ENCODE results near the gene EFCAB12. TPM values are rescaled to one million over a fixed set of nuclear protein-coding genes. Genes with fewer than 3 reads are reported as not detected.

EFCAB12 gene
- 1 to 10 TPM; 1.0 to 1.4 TPM for total RNA-seq

DNA sequence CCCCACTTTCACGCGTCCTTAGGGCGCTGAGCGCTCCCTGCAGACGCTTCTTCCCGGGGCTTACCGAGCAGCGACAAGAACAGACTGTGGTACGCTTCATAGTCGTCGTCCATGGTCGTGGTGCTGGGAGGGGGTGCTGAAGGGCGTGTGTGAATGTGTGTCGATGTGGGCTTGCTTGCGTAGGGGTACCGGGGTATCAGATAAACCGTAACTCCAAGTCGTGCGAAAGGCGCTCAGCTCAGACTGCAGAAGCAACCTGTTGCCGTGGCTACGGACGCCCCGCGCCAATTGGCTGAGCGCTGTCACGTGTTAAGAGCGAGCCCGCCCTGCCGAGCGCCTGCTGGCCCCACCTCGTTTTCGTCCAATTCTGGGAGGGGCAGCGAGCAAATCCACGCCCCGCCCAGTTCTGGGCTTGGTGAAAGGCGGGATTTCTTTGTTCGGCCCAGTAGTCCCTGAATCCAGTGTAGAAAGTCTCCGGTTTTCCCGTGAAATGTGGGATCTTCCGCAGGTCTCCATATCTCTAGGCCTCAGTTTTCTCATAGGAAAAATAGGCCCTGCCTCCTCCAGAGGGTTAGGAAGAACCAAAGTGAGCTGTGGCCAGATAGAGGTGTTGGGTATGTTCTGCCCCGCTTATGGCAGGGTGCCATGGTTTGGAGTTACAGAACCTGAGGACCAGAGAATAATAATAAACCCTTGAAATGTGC lies at the start of gene EFCAB12:
EFCAB12 (minus strand) TSS at position 261 of the 704 bp plus-strand sequence; CDS start at position 113, 148 bp downstream.
- Mint-ChIP-seq H3K4me3 (peak within 1 kb of the TSS; percentile 66 to 87), H3K36me3 (ENCODE audit: insufficient read depth in 2 of 2) (peaks cover 7 to 12% of the 10 kb centered on the region in 2 donors), H3K4me1 (ENCODE audit: low read depth) (peaks cover 54% of the 10 kb centered on the region), H3K27me3 (ENCODE audit: low read depth) (peaks cover 9% of the 10 kb centered on the region), H3K27ac (peak within 1 kb of the TSS; percentile 8), H3K9me3 (peaks cover 0 to 4% of the 10 kb centered on the region in 2 donors)
- ATAC-seq (replicated peaks in 1 of 2) (peak; percentile 93 to 94), DNase-seq (peak; percentile 91 to 93)

DNA sequence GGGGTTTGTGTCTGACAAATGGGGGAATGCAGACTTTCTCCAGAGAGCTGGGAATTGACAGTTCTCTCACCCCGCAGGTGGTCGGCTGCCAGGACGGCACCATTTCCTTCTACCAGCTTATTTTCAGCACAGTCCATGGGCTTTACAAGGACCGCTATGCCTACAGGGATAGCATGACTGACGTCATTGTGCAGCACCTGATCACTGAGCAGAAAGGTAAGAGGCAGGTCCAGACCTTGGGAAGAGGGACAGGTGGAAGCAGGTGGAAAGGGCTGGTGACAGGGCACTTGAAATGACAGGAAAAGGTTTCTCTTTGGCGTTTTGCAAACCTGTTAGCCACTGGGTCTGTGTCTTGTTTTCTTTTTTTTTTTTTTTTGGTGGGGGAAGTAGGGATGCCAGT lies 48.1 kb upstream of the EFCAB12 start:
- peaks cover 0 to 1% of the 10 kb centered on the region in 2 donors for H3K36me3 Mint-ChIP-seq (ENCODE audit: insufficient read depth in 2 of 2)
- no peaks in the 10 kb centered on the region for H3K27me3 Mint-ChIP-seq (ENCODE audit: low read depth)
- no peak overlapping the region for H3K4me3 Mint-ChIP-seq
- H3K27ac Mint-ChIP-seq: no peak overlapping the region
- no peaks in the 10 kb centered on the region for H3K9me3 Mint-ChIP-seq
- DNase-seq (no peak), ATAC-seq (replicated peaks in 1 of 2) (no peak)
- peaks cover 2% of the 10 kb centered on the region for H3K4me1 Mint-ChIP-seq (ENCODE audit: low read depth)

- Mint-ChIP-seq H3K9me3 (no peaks in the 10 kb centered on the region), H3K4me1 (ENCODE audit: low read depth) (no peaks in the 10 kb centered on the region), H3K27ac (no peak overlapping the region), H3K4me3 (no peak overlapping the region), H3K27me3 (ENCODE audit: low read depth) (no peaks in the 10 kb centered on the region), H3K36me3 (ENCODE audit: insufficient read depth in 2 of 2) (peaks cover 0 to 1% of the 10 kb centered on the region in 2 donors)
- DNase-seq (no peak), ATAC-seq (replicated peaks in 1 of 2) (no peak)
These were observed 47.4 kb upstream of the EFCAB12 start for GRCh38 chr3:129475863-129476262.

DNA sequence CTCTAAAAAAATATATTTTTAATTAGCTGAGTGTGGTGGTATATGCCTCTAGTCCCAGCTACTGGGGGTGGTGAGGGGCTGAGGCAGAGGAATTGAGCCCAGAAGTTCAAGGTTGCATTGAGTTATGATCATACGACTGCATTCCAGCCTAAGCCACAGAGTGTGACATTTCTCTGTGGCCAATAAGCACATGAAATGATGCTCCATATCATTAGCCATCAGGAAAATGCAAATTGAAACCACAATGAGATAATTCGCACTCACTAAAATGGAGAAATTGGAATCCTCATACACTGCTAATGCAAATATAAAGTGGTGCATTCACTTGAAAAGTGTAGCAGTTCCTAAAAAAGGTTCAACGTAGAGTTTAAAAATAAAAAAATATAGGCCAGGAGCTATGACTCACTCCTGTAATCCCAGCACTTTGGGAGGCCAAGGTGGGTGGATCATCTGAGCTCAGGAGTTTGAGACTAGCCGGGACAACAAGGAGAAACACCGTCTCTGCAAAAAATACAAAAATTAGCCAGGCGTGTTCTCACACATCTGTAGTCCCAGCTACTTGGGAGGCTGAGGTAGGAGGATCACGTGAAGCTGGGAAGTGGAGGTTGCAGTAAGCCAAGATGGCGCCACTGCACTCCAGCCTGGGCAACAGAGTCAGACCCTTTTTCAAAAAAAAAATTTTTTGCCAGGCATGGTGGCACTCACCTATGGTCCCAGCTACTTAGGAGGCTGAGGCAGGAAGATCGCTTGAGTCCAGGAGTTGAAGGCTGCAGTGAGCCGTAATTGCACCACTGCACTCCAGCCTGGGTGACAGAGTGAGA lies 46.8 kb upstream of the EFCAB12 start:
- no peak overlapping the region for H3K4me3 Mint-ChIP-seq
- DNase-seq: no peak
- H3K27ac Mint-ChIP-seq: no peak overlapping the region
- H3K36me3 Mint-ChIP-seq (ENCODE audit: insufficient read depth in 2 of 2): peaks cover 0 to 1% of the 10 kb centered on the region in 2 donors
- H3K4me1 Mint-ChIP-seq (ENCODE audit: low read depth): no peaks in the 10 kb centered on the region
- H3K27me3 Mint-ChIP-seq (ENCODE audit: low read depth): no peaks in the 10 kb centered on the region
- H3K9me3 Mint-ChIP-seq: no peaks in the 10 kb centered on the region
- no peak for ATAC-seq (replicated peaks in 1 of 2)

DNA sequence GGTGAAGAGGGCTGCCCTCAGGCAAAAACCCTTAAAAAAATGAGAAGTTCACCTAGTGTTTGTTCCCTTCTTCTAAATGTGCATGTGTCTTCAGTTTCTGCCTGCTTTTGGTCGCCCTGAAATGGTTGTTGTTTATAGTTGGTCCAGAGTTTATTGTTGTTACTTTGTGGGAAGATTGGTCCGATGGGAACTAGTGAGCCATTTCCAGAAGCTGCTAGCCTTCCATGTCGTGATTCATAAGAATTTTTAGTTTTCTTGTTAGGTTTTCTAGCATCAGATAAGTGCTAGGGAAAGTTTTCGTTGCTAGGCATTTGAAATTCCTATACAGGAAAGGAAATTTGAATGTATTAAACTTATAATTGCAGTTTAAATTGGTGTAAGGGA lies 45.3 kb upstream of the EFCAB12 start:
- no peaks in the 10 kb centered on the region for H3K27me3 Mint-ChIP-seq (ENCODE audit: low read depth)
- H3K27ac Mint-ChIP-seq: no peak overlapping the region
- H3K36me3 Mint-ChIP-seq (ENCODE audit: insufficient read depth in 2 of 2): peaks cover 1 to 2% of the 10 kb centered on the region in 2 donors
- H3K4me3 Mint-ChIP-seq: no peak overlapping the region
- ATAC-seq (replicated peaks in 1 of 2) (no peak), DNase-seq (no peak)
- no peaks in the 10 kb centered on the region for H3K9me3 Mint-ChIP-seq
- H3K4me1 Mint-ChIP-seq (ENCODE audit: low read depth): no peaks in the 10 kb centered on the region

DNA sequence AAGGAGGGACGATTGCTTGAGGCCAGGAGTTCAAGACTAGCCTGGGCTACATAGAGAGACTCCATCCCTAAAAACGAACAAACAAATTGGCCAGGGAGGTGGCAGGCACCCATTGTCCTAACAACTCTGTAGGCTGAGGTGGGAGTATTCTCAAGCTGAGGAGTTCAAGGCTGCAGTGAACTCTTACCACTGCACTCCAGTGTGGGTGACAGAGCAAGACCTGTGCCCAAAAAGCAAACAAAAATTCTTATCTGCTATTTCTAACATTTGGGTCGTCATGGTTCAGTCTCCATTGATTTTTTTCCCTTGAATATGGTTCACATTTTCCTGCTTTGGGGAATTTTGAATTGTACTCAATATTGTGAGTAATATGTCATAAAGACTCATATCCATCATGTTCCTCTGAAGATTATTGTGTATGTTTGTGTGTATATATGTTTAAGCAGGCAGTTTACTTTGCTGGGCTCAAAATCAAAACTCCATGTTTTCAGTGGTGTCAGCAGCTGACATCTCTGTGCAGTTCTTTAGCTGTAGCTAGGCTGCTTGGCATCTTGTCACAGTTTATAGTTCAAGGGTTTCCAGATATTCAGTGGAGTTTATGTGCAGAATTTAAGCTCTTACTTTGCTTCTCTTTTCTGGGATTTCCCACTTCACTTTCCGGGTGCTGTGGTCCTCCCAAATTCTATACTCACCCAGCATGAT lies 44.8 kb upstream of the EFCAB12 start:
- Mint-ChIP-seq H3K4me3 (no peak overlapping the region), H3K27me3 (ENCODE audit: low read depth) (no peaks in the 10 kb centered on the region), H3K9me3 (no peaks in the 10 kb centered on the region), H3K4me1 (ENCODE audit: low read depth) (no peaks in the 10 kb centered on the region), H3K36me3 (ENCODE audit: insufficient read depth in 2 of 2) (peaks cover 1 to 2% of the 10 kb centered on the region in 2 donors), H3K27ac (no peak overlapping the region)
- ATAC-seq (replicated peaks in 1 of 2) (no peak), DNase-seq (no peak)

DNA sequence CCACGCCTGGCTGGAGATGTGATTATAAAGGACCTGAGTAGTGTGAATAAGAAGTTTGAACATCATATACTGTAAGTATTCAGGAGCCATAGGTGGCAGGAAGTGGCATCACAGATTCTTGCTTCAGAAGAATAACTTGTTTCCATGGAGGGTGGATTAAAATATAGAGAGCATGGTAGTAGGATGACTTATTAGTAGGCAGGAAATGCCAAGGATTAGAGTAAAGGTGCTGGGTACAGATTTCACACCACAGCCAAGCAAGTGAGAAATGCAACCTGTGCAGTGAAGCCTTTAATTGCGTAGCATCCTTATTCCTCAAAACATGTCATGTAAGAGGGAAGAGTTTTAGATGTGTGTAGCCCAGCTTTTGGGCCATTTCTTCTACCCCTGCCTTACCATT lies 42.4 kb upstream of the EFCAB12 start:
- no peaks in the 10 kb centered on the region for H3K4me1 Mint-ChIP-seq (ENCODE audit: low read depth)
- H3K4me3 Mint-ChIP-seq: no peak overlapping the region
- ATAC-seq (replicated peaks in 1 of 2) (no peak), DNase-seq (no peak)
- H3K27me3 Mint-ChIP-seq (ENCODE audit: low read depth): no peaks in the 10 kb centered on the region
- H3K9me3 Mint-ChIP-seq: no peaks in the 10 kb centered on the region
- peaks cover 0 to 2% of the 10 kb centered on the region in 2 donors for H3K36me3 Mint-ChIP-seq (ENCODE audit: insufficient read depth in 2 of 2)
- no peak overlapping the region for H3K27ac Mint-ChIP-seq

GRCh38 chr3:129469026-129469425 lies 40.6 kb upstream of the EFCAB12 start:
- Mint-ChIP-seq H3K4me1 (ENCODE audit: low read depth) (no peaks in the 10 kb centered on the region), H3K27ac (no peak overlapping the region), H3K4me3 (no peak overlapping the region), H3K36me3 (ENCODE audit: insufficient read depth in 2 of 2) (peaks cover 0 to 2% of the 10 kb centered on the region in 2 donors), H3K27me3 (ENCODE audit: low read depth) (no peaks in the 10 kb centered on the region), H3K9me3 (no peaks in the 10 kb centered on the region)
- no peak for ATAC-seq (replicated peaks in 1 of 2)
- no peak for DNase-seq

DNA sequence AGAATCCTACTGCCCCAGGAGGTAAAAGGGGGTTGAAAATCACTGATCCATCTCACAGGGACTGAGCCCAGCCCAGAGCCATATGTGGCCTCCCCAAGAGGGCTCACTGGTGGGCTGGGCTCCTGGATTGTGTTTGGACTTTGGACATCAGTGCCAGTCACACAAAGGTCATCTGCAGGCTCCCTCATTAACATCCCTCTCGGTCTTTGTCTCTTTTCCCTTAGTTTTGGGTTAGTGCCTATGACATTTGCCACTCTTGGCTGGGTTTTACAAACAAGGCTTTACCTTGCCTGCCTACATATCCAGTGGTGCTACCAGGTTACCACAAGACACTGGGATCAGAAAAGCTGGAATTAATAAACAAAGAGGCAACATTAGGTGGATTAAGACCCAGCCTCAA lies 39.5 kb upstream of the EFCAB12 start:
- Mint-ChIP-seq H3K4me1 (ENCODE audit: low read depth) (no peaks in the 10 kb centered on the region), H3K4me3 (no peak overlapping the region), H3K9me3 (no peaks in the 10 kb centered on the region), H3K27ac (no peak overlapping the region), H3K36me3 (ENCODE audit: insufficient read depth in 2 of 2) (peaks cover 0 to 2% of the 10 kb centered on the region in 2 donors), H3K27me3 (ENCODE audit: low read depth) (no peaks in the 10 kb centered on the region)
- DNase-seq (no peak), ATAC-seq (replicated peaks in 1 of 2) (no peak)

DNA sequence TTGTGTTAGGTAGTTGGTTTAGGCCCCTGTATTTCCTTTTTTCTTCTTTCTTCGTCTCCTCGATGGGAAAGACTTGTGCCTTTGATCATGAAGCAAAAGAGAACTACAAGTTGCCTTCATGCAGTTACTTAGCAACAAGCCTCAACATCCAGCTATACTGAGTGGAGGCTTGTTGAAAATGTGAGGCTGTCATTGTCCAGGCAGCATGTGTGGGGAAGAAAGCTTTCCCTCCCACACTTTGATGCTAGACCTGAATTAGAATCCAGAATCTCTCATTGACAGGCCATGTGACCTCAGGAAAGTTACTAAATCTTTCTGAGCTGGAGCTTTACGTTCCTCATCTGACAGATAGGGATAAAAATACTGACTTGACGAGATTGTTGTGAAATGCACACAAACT lies 35.3 kb upstream of the EFCAB12 start:
- Mint-ChIP-seq H3K4me3 (no peak overlapping the region), H3K36me3 (ENCODE audit: insufficient read depth in 2 of 2) (no peaks in the 10 kb centered on the region), H3K27me3 (ENCODE audit: low read depth) (no peaks in the 10 kb centered on the region), H3K27ac (peak overlapping the region; percentile 2), H3K4me1 (ENCODE audit: low read depth) (peaks cover 9% of the 10 kb centered on the region), H3K9me3 (no peaks in the 10 kb centered on the region)
- ATAC-seq (replicated peaks in 1 of 2): no peak
- DNase-seq: no peak

DNA sequence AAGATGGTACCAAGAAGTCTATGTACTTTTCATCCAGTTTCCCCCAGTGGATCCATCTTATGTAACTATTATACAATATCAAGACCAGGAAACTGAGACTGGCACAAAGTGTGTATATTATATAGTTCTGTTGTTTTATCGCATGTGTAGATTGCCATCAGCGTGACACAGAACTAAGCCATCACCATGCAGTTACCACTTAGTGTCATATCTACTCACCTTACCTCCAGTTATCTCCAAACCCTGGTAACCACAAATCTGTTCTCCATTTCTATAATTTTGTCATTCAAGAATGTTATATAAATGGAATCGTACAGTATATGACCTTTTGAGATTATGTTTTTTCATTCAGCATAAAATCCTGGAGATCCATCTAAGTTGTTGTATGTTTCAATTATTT lies 34.7 kb upstream of the EFCAB12 start:
- Mint-ChIP-seq H3K9me3 (no peaks in the 10 kb centered on the region), H3K4me1 (ENCODE audit: low read depth) (peaks cover 9% of the 10 kb centered on the region)
- no peak for ATAC-seq (replicated peaks in 1 of 2)

GRCh38 chr3:129462361-129462968 lies 34.0 kb upstream of the EFCAB12 start:
- ATAC-seq (replicated peaks in 1 of 2): no peak
- Mint-ChIP-seq H3K9me3 (no peaks in the 10 kb centered on the region), H3K27me3 (ENCODE audit: low read depth) (no peaks in the 10 kb centered on the region), H3K36me3 (ENCODE audit: insufficient read depth in 2 of 2) (no peaks in the 10 kb centered on the region), H3K27ac (no peak overlapping the region), H3K4me1 (ENCODE audit: low read depth) (peaks cover 9% of the 10 kb centered on the region), H3K4me3 (no peak overlapping the region)
- no peak for DNase-seq

More for the DNA sequence above, 34.7 kb upstream of the EFCAB12 start:
- Mint-ChIP-seq H3K27me3 (ENCODE audit: low read depth) (no peaks in the 10 kb centered on the region), H3K4me3 (no peak overlapping the region), H3K36me3 (ENCODE audit: insufficient read depth in 2 of 2) (no peaks in the 10 kb centered on the region), H3K27ac (no peak overlapping the region)
- no peak for DNase-seq

Data from activated T-cell treated with anti-CD3 and anti-CD28 coated beads, Interleukin-2, amount 50 U/mL, for 72 hours (primary cell).